ENCODE data around the gene MRPL46. TPM values are rescaled to one million over a fixed set of nuclear protein-coding genes. Genes with fewer than 3 reads are reported as not detected.

The MRPL46 gene
- total and polyA plus RNA-seq, 2 of the 13 experiments (the other 11 are each of a cell fraction or from before 2014, with no cell fraction given) = 62.9 to 79.2 TPM

DNA sequence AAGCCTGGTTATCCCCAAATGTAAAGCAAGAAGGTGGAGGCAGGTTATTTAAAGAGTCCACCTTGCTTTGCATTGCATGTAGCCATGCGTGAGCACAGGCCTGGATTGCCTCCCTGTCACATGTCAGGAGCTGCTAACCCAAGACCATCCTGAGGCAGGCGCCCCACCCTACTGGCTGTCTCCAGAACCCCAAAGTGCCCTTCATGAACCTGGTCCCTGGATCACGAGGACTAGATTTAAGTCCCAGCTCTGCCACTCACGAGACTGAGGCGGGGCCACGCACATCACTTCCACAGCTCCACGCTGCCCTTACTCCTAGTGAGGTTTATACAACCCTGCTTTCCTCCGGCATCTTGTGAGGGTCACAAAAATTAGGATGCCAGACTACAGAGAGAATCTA is 17.6 kb downstream of the MRPL46 start (continued):
- TF ChIP-seq, protein P1, sequence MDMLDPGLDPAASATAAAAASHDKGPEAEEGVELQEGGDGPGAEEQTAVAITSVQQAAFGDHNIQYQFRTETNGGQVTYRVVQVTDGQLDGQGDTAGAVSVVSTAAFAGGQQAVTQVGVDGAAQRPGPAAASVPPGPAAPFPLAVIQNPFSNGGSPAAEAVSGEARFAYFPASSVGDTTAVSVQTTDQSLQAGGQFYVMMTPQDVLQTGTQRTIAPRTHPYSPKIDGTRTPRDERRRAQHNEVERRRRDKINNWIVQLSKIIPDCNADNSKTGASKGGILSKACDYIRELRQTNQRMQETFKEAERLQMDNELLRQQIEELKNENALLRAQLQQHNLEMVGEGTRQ (IDR thresholded peaks at IDR 0.05; ENCODE audit: low read depth, low read length) = no peak
- TF ChIP-seq, protein P1 (CRISPR knock-in tag; IDR thresholded peaks at IDR 0.05; ENCODE audit: borderline replicate concordance) = no peak
- TF ChIP-seq MAFK (conservative IDR thresholded peaks at IDR 0.05 in 1 of 2, IDR thresholded peaks at IDR 0.05 in 1 of 2; ENCODE audit: low read length in 2 of 2) (no peak), ADNP (CRISPR knock-in tag; IDR thresholded peaks at IDR 0.05) (no peak), PHF5A (CRISPR knock-in tag; IDR thresholded peaks at IDR 0.05; ENCODE audit: low read depth, unreplicated experiment) (no peak)

DNA sequence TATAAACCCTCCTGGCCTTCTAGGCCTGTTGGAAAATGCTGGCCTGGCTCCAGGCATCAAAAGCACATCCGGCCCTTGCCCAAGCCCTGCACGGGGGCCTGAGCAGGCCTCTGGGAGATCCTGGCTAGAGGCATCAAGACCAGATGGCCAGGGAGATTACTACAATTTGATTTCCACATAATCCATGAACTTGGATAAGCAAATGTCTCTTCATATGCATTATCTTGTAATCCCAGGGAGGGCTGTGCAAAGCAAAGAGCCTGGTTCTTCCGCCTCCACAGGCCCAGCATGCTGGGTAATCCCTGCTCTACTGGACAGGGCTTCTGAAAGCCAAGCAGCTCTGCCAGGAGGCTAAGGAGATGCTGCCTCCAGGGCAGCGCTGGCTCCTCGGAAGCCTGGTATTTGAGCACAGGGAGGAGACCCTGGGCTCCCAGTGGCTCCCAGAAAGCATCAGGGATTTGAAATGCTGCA is 18.2 kb downstream of the MRPL46 start:
- CTCF ChIA-PET (ENCODE audit: low intra/inter-chr PET ratio, low total read pairs) = no interaction called here
- POLR2A ChIA-PET = no interaction called here
- intact Hi-C loops (cut with micrococcal nuclease; ENCODE audit: unreplicated experiment) (loop anchor here (10.0 kb wide), 1 partner anchor 54 kb away; no protein-coding TSS in a partner anchor), in situ Hi-C loops (cut with HindIII; ENCODE audit: extremely low pct_ligation_motif_present, low pct_unique_long_range_greater_than_20kb) (loop anchor here (10.0 kb wide), 1 partner anchor 204 kb away; no protein-coding TSS in a partner anchor)
- WGBS (ENCODE audit: low lambda C conversion rate) = 0% methylated on average over 1 of the region's 5 CpGs
- no peak overlapping the region for H3K4me2 ChIP-seq (ENCODE audit: low read depth, low read length)
- H2AFZ ChIP-seq (ENCODE audit: low read length) = no peak overlapping the region
- H3K27me3 ChIP-seq (ENCODE audit: control insufficient read depth in 1 of 2, insufficient read depth in 2 of 2, low read length in 2 of 2) = no peaks in the 10 kb centered on the region; a peak in 1 of 5 replicates
- H3K4me3 ChIP-seq (replicated peaks in 1 of 3; ENCODE audit: insufficient read depth in 1 of 3, low read depth in 2 of 3, low read length in 3 of 3) = no peak overlapping the region
- no peak for TF ChIP-seq ZMYM4 (CRISPR knock-in tag; IDR thresholded peaks at IDR 0.05)
- no peak for TF ChIP-seq ZFP37 (CRISPR knock-in tag; IDR thresholded peaks at IDR 0.05; ENCODE audit: borderline replicate concordance)
- TF ChIP-seq MED13 (CRISPR knock-in tag; IDR thresholded peaks at IDR 0.05) = no peak
- no peak for TF ChIP-seq MED1 (CRISPR knock-in tag; IDR thresholded peaks at IDR 0.05)
- no peak for TF ChIP-seq POLR2AphosphoS5 (IDR thresholded peaks at IDR 0.05; ENCODE audit: low read depth, low read length)
- TF ChIP-seq TBL1XR1 (IDR thresholded peaks at IDR 0.05; ENCODE audit: borderline replicate concordance, low read length, partially characterized antibody) = no peak
- no peak for TF ChIP-seq CENPX (CRISPR knock-in tag; IDR thresholded peaks at IDR 0.05)
- no peak for TF ChIP-seq HOXA5 (CRISPR knock-in tag; IDR thresholded peaks at IDR 0.05)
- TF ChIP-seq FOXA3 (CRISPR knock-in tag; IDR thresholded peaks at IDR 0.05) = no peak
- TF ChIP-seq ZNF781 (CRISPR knock-in tag; IDR thresholded peaks at IDR 0.05; ENCODE audit: borderline replicate concordance, not compliant biosample characterization) = no peak
- no peak for TF ChIP-seq NFYC (CRISPR knock-in tag; IDR thresholded peaks at IDR 0.05)
- TF ChIP-seq CEBPB (IDR thresholded peaks at IDR 0.05; ENCODE audit: borderline replicate concordance, low read depth, low read length) = no peak
- TF ChIP-seq FOSL1 (CRISPR knock-in tag; IDR thresholded peaks at IDR 0.05; ENCODE audit: borderline replicate concordance) = no peak
- TF ChIP-seq MBD4 (IDR thresholded peaks at IDR 0.05; ENCODE audit: borderline replicate concordance, low read length) = no peak
- no peak for TF ChIP-seq NFYB (CRISPR knock-in tag; IDR thresholded peaks at IDR 0.05)
- TF ChIP-seq ZNF703 (CRISPR knock-in tag; IDR thresholded peaks at IDR 0.05; ENCODE audit: borderline replicate concordance) = no peak
- ATAC-seq = no peak
- H3K4me1 ChIP-seq (ENCODE audit: insufficient read depth, low read length) = no peaks in the 10 kb centered on the region
- no peaks in the 10 kb centered on the region for H3K36me3 ChIP-seq (replicated peaks in 1 of 2; ENCODE audit: control insufficient read depth in 1 of 2, insufficient read depth in 2 of 2, low read length in 2 of 2)
- H4K20me1 ChIP-seq (ENCODE audit: insufficient read depth, low read length) = no peaks in the 10 kb centered on the region
- no peak overlapping the region for H3K27ac ChIP-seq (ENCODE audit: extremely low read length, insufficient read depth, low read length)
- H3K9ac ChIP-seq (ENCODE audit: insufficient read depth, low read depth, low read length) = no peak overlapping the region
- H3K9me3 ChIP-seq (ENCODE audit: low read length) = no peaks in the 10 kb centered on the region; the same call in 1 of the 2 replicates
- no peaks in the 10 kb centered on the region for H3K79me2 ChIP-seq (ENCODE audit: insufficient read depth, low read length)
- no peak for FAIRE-seq
- DNase-seq (ENCODE audit: low spot score) = no peak
- BruUV-seq (replicated peaks) = no TSS peak
